Mesothelial cell of epicardium (in vitro differentiated cells): ENCODE measurements around the gene TPPP3. TPM values are rescaled to one million over a fixed set of nuclear protein-coding genes. Genes with fewer than 3 reads are reported as not detected.
A peak's percentile ranks its signal among the peaks of the same experiment; 100 is the strongest.

Experiments used
- DNase-seq, 2 experiments: peaks; one replicate each; pipeline ENCODE4 v3.0.0; 2021; ENCODE audit warnings: low spot score in 2 of 2; ENCODE audit not compliant: unreplicated experiment in 2 of 2
- H3K27ac Mint-ChIP-seq: 2 replicates; pipeline ENCODE4 v1.8.0; 2021; ENCODE audit warnings: mixed read lengths
- H3K27me3 Mint-ChIP-seq: 2 replicates; pipeline ENCODE4 v1.8.0; 2021; ENCODE audit warnings: low read depth, mixed read lengths
- H3K36me3 Mint-ChIP-seq: 2 replicates; pipeline ENCODE4 v1.8.0; 2021; ENCODE audit warnings: mixed read lengths
- H3K4me1 Mint-ChIP-seq: 2 replicates; pipeline ENCODE4 v1.8.0; 2021; ENCODE audit warnings: mixed read lengths
- H3K4me3 Mint-ChIP-seq: 2 replicates; pipeline ENCODE4 v1.8.0; 2021; ENCODE audit warnings: mild to moderate bottlenecking, moderate library complexity, mixed read lengths
- H3K9me3 Mint-ChIP-seq: 2 replicates; pipeline ENCODE4 v1.8.0; 2021; ENCODE audit warnings: mixed read lengths
- CTCF ChIP-seq: fragments of 200-600 bp; sonication (generic); IDR thresholded peaks from one replicate; pipeline ENCODE4 v1.5.0; 2021; ENCODE audit warnings: antibody characterized with exemption; ENCODE audit not compliant: unreplicated experiment
- total RNA-seq: library from RNA; stranded (reverse); gene quantifications from 3 replicates; pipeline ENCODE4 v1.2.1, GENCODE V29; 2021

The TPPP3 gene
- total RNA-seq, 1 donor from 2014 or later = 5.5 TPM

- Mint-ChIP-seq H3K4me1 (peaks cover 30% of the 10 kb centered on the region), H3K9me3 (no peaks in the 10 kb centered on the region), H3K27me3 (peaks cover 16% of the 10 kb centered on the region), H3K36me3 (no peaks in the 10 kb centered on the region), H3K4me3 (no peak overlapping the region), H3K27ac (no peak overlapping the region)
- no peak for DNase-seq
- TF ChIP-seq CTCF = no peak
Measured at GRCh38 chr16:67399749-67400704, 6.7 kb upstream of the TPPP3 start.

- peak; percentile 46 to 81 for DNase-seq
- no peak overlapping the region for H3K27ac Mint-ChIP-seq
Measured at GRCh38 chr16:67399218-67399733, 6.0 kb upstream of the TPPP3 start.

GRCh38 chr16:67398546-67399217 is 5.4 kb upstream of the TPPP3 start:
- Mint-ChIP-seq H3K36me3 (no peaks in the 10 kb centered on the region), H3K4me3 (no peak overlapping the region), H3K27ac (no peak overlapping the region), H3K9me3 (no peaks in the 10 kb centered on the region), H3K4me1 (peaks cover 22% of the 10 kb centered on the region), H3K27me3 (peaks cover 26% of the 10 kb centered on the region)
- TF ChIP-seq CTCF = no peak
- DNase-seq = no peak

More at GRCh38 chr16:67399218-67399733, 6.0 kb upstream of the TPPP3 start:
- H3K27me3 Mint-ChIP-seq = peaks cover 21% of the 10 kb centered on the region
- H3K9me3 Mint-ChIP-seq = no peaks in the 10 kb centered on the region
- peaks cover 23% of the 10 kb centered on the region for H3K4me1 Mint-ChIP-seq
- no peaks in the 10 kb centered on the region for H3K36me3 Mint-ChIP-seq
- TF ChIP-seq CTCF = peak; percentile 70
- no peak overlapping the region for H3K4me3 Mint-ChIP-seq

GRCh38 chr16:67397812-67398545 is 4.7 kb upstream of the TPPP3 start:
- DNase-seq = no peak
- H3K4me3 Mint-ChIP-seq = no peak overlapping the region
- H3K27ac Mint-ChIP-seq = no peak overlapping the region
- TF ChIP-seq CTCF = no peak
- H3K36me3 Mint-ChIP-seq = no peaks in the 10 kb centered on the region
- H3K4me1 Mint-ChIP-seq = peaks cover 20% of the 10 kb centered on the region
- no peaks in the 10 kb centered on the region for H3K9me3 Mint-ChIP-seq
- H3K27me3 Mint-ChIP-seq = peaks cover 32% of the 10 kb centered on the region

- Mint-ChIP-seq H3K4me1 (peaks cover 23% of the 10 kb centered on the region), H3K36me3 (no peaks in the 10 kb centered on the region), H3K27me3 (peaks cover 40% of the 10 kb centered on the region), H3K27ac (no peak overlapping the region), H3K9me3 (no peaks in the 10 kb centered on the region), H3K4me3 (no peak overlapping the region)
- TF ChIP-seq CTCF = no peak
- no peak for DNase-seq
Measured at GRCh38 chr16:67397036-67397801, 3.9 kb upstream of the TPPP3 start.
